B cell (primary cell): ENCODE results near the gene TMEM53. TPM values are rescaled to one million over a fixed set of nuclear protein-coding genes. Genes with fewer than 3 reads are reported as not detected.

Experiments
- ATAC-seq: fragments of 200-7000 bp; cut with Tn5 transposase; one replicate; pipeline ENCODE4 v1.10.0; 2021; ENCODE audit warnings: low read depth, mild to moderate bottlenecking, moderate number of reproducible peaks, moderate library complexity
- CTCF ChIA-PET: fragments of 350-600 bp; sonication (Branson Sonifier 250); formaldehyde crosslinking; loops from one replicate; lab custom pipeline; 2021; ENCODE audit warnings: antibody characterized with exemption, inconsistent platforms; lab: Charles Lee
- POLR2A ChIA-PET: fragments of 350-600 bp; sonication (Branson Sonifier 250); formaldehyde crosslinking; loops from one replicate; lab custom pipeline; 2021; ENCODE audit warnings: antibody characterized with exemption; lab: Charles Lee
- DNase-seq: peaks from one replicate; pipeline ENCODE4 v3.0.0; 2013
- H2AFZ ChIP-seq: 2 replicates; pipeline ENCODE4 v1.6.1; 2012; ENCODE audit warnings: mild to moderate bottlenecking, low read depth, low read length; ENCODE audit not compliant: insufficient read depth, poor library complexity, severe bottlenecking
- H3K27ac ChIP-seq, 2 donors: 1 replicate in 1 of 2; 2 replicates in 1 of 2; pipeline ENCODE4 v1.5.1; 2012 to 2013; ENCODE audit warnings: low read length in 2 of 2, mild to moderate bottlenecking in 2 of 2, moderate library complexity in 1 of 2
- H3K27me3 ChIP-seq, 4 experiments: fragments of 200-600 bp in 1 of 4; sonication (generic) in 1 of 4; replicated peaks in 1 of 4; 1 replicate in 2 of 4; 2 replicates in 2 of 4; pipeline versions ENCODE4 v1.6.1 to v1.7.0; 2013 to 2016; ENCODE audit warnings: low read length in 3 of 4, mild to moderate bottlenecking in 2 of 4, mixed read lengths in 1 of 4, moderate library complexity in 1 of 4; ENCODE audit not compliant: insufficient read depth in 4 of 4, control insufficient read depth in 3 of 4; ENCODE audit errors: control extremely low read depth in 1 of 4
- H3K36me3 ChIP-seq, 2 experiments: replicated peaks in 1 of 2; 1 replicate in 1 of 2; 2 replicates in 1 of 2; pipeline versions ENCODE4 v1.6.1 to v1.7.1; 2013; ENCODE audit warnings: low read length in 1 of 2; ENCODE audit not compliant: insufficient read depth in 2 of 2, control insufficient read depth in 1 of 2; ENCODE audit errors: control extremely low read depth in 1 of 2, extremely low read depth in 1 of 2
- H3K4me1 ChIP-seq, 2 donors: fragments of 200-600 bp in 1 of 2; sonication (generic) in 1 of 2; 1 replicate in 1 of 2; 2 replicates in 1 of 2; pipeline versions ENCODE4 v1.5.1 to v1.6.1; 2013 to 2017; ENCODE audit warnings: low read length in 2 of 2; ENCODE audit not compliant: control insufficient read depth in 2 of 2, insufficient read depth in 2 of 2
- H3K4me2 ChIP-seq: replicated peaks from 2 replicates; pipeline ENCODE3; 2012; ENCODE audit warnings: mild to moderate bottlenecking, low read depth, low read length; ENCODE audit not compliant: poor library complexity, severe bottlenecking
- H3K4me3 ChIP-seq, 5 experiments: fragments of 200-600 bp in 1 of 5; sonication (generic) in 1 of 5; 1 replicate in 3 of 5; 2 replicates in 2 of 5; pipeline versions ENCODE4 v1.5.1 to v1.7.0; 2011 to 2016; ENCODE audit warnings: low read length in 4 of 5, mild to moderate bottlenecking in 4 of 5, low read depth in 2 of 5, control low read depth in 1 of 5, moderate library complexity in 1 of 5; ENCODE audit not compliant: insufficient read depth in 1 of 5; ENCODE audit errors: control extremely low read depth in 1 of 5, extremely low read depth in 1 of 5
- H3K79me2 ChIP-seq: fragments of 200-600 bp; sonication (generic); one replicate; pipeline ENCODE4 v1.6.0; 2016; ENCODE audit warnings: low read length; ENCODE audit not compliant: control insufficient read depth, insufficient read depth
- H3K9ac ChIP-seq: fragments of 200-600 bp; sonication (generic); 2 replicates; pipeline ENCODE4 v1.6.1; 2017; ENCODE audit warnings: mild to moderate bottlenecking, low read length, moderate library complexity
- H3K9me3 ChIP-seq, 3 donors: one replicate each; pipeline versions ENCODE4 v1.6.1 to v1.7.1; 2013; ENCODE audit warnings: low read length in 2 of 3; ENCODE audit not compliant: control insufficient read depth in 2 of 3, insufficient read depth in 1 of 3; ENCODE audit errors: control extremely low read depth in 1 of 3
- H4K20me1 ChIP-seq: 2 replicates; pipeline ENCODE4 v1.6.0; 2012; ENCODE audit warnings: mild to moderate bottlenecking, low read length; ENCODE audit not compliant: insufficient read depth, control insufficient read depth, poor library complexity, severe bottlenecking
- H3K27ac Mint-ChIP-seq: one replicate; pipeline ENCODE4 v1.8.0; 2021; ENCODE audit warnings: mixed read lengths
- H3K27me3 Mint-ChIP-seq: one replicate; pipeline ENCODE4 v1.8.0; 2021; ENCODE audit warnings: mixed read lengths
- H3K4me1 Mint-ChIP-seq: one replicate; pipeline ENCODE4 v1.8.0; 2021; ENCODE audit warnings: mixed read lengths
- H3K4me3 Mint-ChIP-seq: one replicate; pipeline ENCODE4 v1.8.0; 2021; ENCODE audit warnings: mixed read lengths
- H3K9me3 Mint-ChIP-seq: one replicate; pipeline ENCODE4 v1.8.0; 2022; ENCODE audit warnings: mixed read lengths; ENCODE audit not compliant: insufficient read depth
- EZH2 ChIP-seq: IDR thresholded peaks from 2 replicates; pipeline ENCODE4 v1.6.1; 2012; ENCODE audit warnings: borderline replicate concordance, low read depth, mild to moderate bottlenecking, moderate library complexity, low read length; ENCODE audit not compliant: insufficient read depth, poor library complexity, severe bottlenecking
- WGBS: methylation state at CpG from one replicate; pipeline ENCODE4 v1.1.5; 2013; ENCODE audit warnings: missing lambda C conversion rate; ENCODE audit not compliant: insufficient coverage; 5-methylcytosine and 5-hydroxymethylcytosine counted together
- intact Hi-C: fragments of 100-400 bp; cut with micrococcal nuclease; formaldehyde crosslinking; loops from one replicate; pipeline ENCODE4 v1.10.0; 2022
- polyA plus RNA-seq: library from polyadenylated mRNA; depleted of rRNA; stranded (reverse); fragments of >200 nt; gene quantifications from 2 replicates; pipeline ENCODE4 v1.2.3, GENCODE V29; 2012
- total RNA-seq, 2 donors: library from RNA; stranded (reverse); fragments of 120-200 nt in 1 of 2; gene quantifications; 1 replicate in 1 of 2; 2 replicates in 1 of 2; pipeline versions ENCODE4 v1.2.3 to v1.2.4, GENCODE V29; 2013 to 2022
- TF ChIP-seq, protein P1 (sequence below): fragments of 200-600 bp; IDR thresholded peaks from one replicate; pipeline ENCODE4 v1.8.0; 2022; ENCODE audit warnings: antibody characterized with exemption, mild to moderate bottlenecking

TMEM53 gene
- total and polyA plus RNA-seq, 2 donors (not counting 1 experiment from before 2014, with no cell fraction given): 6.5 to 6.8 TPM

DNA sequence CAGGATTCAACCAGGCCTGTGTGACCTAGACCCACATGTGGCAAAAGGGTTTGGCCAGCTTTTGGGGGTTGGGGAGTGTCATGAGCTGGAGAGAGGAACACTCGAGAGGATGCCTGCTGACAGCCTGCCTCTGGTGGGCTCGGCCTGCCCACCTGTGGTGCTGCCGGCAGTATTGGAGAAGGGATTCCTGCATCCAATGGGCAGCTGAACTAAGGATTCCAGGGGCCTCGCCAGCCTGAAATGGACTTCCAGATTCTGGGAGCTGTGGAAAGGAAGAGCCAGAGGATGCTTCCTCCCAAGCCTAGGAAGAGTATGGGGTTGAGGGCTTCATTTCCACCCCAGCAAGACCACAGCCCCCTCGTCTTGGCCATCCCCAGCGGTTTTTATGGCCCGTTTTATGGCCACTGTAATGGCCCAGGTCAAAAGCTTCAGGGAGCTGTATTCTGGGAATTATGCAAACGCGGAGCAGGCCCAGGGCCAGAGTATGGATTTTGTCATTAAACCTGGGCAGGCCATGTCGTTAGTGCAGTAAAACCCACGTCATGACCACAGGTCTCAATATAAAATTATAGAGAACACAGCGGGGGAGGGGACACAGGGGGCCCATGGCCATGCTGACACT is 63.6 kb downstream of the TMEM53 start:
- Histone ChIP-seq H3K9me3 (no peaks in the 10 kb centered on the region), H3K9ac (no peak overlapping the region), H3K4me1 (no peaks in the 10 kb centered on the region), H3K4me3 (no peak overlapping the region), H3K36me3 (no peaks in the 10 kb centered on the region), H3K27me3 (no peaks in the 10 kb centered on the region), H2AFZ (no peak overlapping the region), H3K79me2 (no peaks in the 10 kb centered on the region), H3K27ac (no peak overlapping the region), H3K4me2 (no peak overlapping the region), H4K20me1 (no peaks in the 10 kb centered on the region)
- ChIA-PET CTCF (interaction anchor here (0.9 to 6.1 kb wide), 2 partner anchors 30 to 41 kb away, joined by 3 to 65 read pairs; no protein-coding TSS in a partner anchor), POLR2A (no interaction called here)
- Mint-ChIP-seq H3K27me3 (peaks cover 11% of the 10 kb centered on the region), H3K4me3 (no peak overlapping the region), H3K9me3 (no peaks in the 10 kb centered on the region), H3K4me1 (no peaks in the 10 kb centered on the region), H3K27ac (no peak overlapping the region)
- TF ChIP-seq EZH2: no peak
- TF ChIP-seq, protein P1, sequence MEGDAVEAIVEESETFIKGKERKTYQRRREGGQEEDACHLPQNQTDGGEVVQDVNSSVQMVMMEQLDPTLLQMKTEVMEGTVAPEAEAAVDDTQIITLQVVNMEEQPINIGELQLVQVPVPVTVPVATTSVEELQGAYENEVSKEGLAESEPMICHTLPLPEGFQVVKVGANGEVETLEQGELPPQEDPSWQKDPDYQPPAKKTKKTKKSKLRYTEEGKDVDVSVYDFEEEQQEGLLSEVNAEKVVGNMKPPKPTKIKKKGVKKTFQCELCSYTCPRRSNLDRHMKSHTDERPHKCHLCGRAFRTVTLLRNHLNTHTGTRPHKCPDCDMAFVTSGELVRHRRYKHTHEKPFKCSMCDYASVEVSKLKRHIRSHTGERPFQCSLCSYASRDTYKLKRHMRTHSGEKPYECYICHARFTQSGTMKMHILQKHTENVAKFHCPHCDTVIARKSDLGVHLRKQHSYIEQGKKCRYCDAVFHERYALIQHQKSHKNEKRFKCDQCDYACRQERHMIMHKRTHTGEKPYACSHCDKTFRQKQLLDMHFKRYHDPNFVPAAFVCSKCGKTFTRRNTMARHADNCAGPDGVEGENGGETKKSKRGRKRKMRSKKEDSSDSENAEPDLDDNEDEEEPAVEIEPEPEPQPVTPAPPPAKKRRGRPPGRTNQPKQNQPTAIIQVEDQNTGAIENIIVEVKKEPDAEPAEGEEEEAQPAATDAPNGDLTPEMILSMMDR: no peak
- intact Hi-C loops: no loop called here
- WGBS: 76% methylated on average over 7 of the region's 12 CpGs
- ATAC-seq: no peak
- no peak for DNase-seq

- Histone ChIP-seq H3K36me3 (no peaks in the 10 kb centered on the region), H3K4me2 (no peak overlapping the region), H3K9ac (no peak overlapping the region), H2AFZ (no peak overlapping the region), H4K20me1 (no peaks in the 10 kb centered on the region), H3K9me3 (no peaks in the 10 kb centered on the region), H3K79me2 (no peaks in the 10 kb centered on the region), H3K4me3 (no peak overlapping the region), H3K4me1 (no peaks in the 10 kb centered on the region), H3K27ac (no peak overlapping the region), H3K27me3 (no peaks in the 10 kb centered on the region)
- DNase-seq (no peak), ATAC-seq (no peak)
- TF ChIP-seq, protein P1: no peak
- TF ChIP-seq EZH2: no peak
- Mint-ChIP-seq H3K9me3 (no peaks in the 10 kb centered on the region), H3K4me1 (no peaks in the 10 kb centered on the region), H3K27ac (no peak overlapping the region), H3K4me3 (no peak overlapping the region), H3K27me3 (peaks cover 11% of the 10 kb centered on the region)
- WGBS: 95% methylated on average over 17 of the region's 25 CpGs
- intact Hi-C loops: loop anchor here (1.0 kb wide), 1 partner anchor 43 kb away; no protein-coding TSS in a partner anchor
- ChIA-PET POLR2A (no interaction called here), CTCF (interaction anchor here (0.9 to 6.1 kb wide), 3 partner anchors 15 to 42 kb away, joined by 3 to 65 read pairs (median 4); no protein-coding TSS in a partner anchor)
These were observed 64.3 kb downstream of the TMEM53 start for GRCh38 chr1:44609768-44610526.
